ENCODE data around the gene PLCH2.

Gene PLCH2

GRCh38 chr1:2516124-2516523, 40.0 kb downstream of the PLCH2 start:
- no peak for DNase-seq

DNA sequence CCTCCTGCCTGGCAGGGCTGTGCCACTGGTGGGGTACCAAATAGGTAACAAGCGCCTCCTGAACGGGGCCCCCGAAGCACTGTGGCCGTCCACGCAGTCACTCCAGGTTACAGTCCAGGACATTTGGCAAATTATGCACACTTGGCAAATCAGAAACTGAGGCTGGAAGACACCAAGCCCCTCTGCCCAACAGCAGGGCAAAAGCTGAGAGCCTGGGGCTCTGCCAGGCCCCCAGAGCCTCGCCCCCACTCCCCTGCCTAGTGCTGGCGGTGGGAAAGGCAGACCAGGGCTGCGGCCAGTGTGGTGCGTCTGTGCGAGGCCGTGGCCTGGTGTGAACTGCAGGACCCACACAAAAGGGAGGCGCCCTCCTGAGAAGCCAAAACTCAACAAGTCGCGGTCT, 40.9 kb downstream of the PLCH2 start:
- DNase-seq, result no peak

DNA sequence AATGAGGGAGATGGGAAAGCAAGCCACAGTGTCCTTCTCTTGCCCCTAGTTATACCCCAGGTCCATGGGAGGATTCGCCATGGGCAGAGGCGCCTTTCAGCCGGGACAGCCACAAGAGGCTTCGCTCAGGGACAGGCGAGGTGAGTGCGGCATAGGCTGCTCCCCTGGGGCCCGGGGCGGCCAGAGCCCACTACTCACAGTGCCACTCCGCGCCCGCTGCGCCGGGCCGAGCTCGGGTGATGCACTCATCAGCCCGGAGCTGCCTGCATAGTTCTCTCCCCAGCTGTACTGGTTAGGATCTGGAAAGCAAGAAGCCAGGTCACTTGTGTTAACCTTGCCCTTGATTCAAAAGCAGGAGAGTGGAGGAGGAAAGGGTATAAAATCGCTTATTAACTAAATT, 41.9 kb downstream of the PLCH2 start:
- no peak for DNase-seq

GRCh38 chr1:2518528-2518927, 42.4 kb downstream of the PLCH2 start:
- no peak for DNase-seq

DNA sequence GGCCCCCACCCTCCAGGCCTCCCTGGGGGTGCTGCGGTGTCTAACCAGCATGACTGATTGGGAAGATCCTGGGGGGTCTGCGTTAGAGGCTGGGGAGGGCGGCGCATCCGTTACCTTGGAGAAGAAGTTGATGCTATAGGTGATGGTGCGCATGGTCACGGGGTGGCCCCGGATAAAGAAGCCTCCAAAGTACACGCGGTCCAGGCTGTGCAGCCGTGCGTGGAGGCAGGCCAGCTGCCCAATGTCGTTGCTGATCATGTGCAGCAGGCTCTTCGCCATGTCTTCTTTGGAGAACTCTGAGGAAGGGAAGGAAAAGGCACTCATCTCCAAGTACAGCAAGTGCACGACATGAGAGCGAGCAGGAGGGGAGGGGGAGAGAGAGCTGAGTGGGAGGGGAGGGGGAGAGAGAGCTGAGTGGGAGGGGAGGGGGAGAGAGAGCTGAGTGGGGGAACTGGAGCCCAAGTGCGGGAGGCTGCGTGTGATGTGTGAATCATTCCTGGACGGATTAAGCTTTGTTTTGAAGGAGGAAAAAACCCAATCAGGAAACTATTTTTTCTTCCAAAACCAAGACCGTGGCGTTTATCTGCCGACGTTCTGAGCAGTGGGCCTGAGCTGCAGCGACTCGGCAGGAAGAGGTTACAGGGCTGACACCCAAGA, 43.1 kb downstream of the PLCH2 start:
- no peak for DNase-seq

DNA sequence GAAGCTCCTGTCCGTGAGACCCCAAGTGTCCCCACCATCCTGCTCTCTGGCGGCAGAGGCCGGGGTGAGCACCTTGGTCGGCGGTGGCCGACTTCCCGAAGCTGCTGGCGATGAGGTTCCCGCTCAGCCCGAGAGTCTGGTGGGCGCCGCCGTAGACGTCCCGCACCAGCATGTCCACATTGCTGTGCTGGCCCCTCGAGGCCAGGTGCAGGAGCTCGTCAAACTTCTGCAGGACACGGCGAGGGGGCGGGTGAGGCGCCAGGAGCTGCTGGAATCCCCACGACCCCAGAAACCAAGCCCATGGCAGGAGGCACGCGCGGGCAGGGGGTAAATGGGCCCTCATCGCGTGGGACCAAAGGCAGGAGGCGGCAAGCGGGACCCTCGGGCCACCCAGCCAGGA, 43.6 kb downstream of the PLCH2 start:
- DNase-seq, result no peak

- no peak for DNase-seq
Observed at GRCh38 chr1:2520206-2520605, 44.1 kb downstream of the PLCH2 start.

GRCh38 chr1:2520806-2521205, 44.7 kb downstream of the PLCH2 start:
- DNase-seq, result no peak

DNA sequence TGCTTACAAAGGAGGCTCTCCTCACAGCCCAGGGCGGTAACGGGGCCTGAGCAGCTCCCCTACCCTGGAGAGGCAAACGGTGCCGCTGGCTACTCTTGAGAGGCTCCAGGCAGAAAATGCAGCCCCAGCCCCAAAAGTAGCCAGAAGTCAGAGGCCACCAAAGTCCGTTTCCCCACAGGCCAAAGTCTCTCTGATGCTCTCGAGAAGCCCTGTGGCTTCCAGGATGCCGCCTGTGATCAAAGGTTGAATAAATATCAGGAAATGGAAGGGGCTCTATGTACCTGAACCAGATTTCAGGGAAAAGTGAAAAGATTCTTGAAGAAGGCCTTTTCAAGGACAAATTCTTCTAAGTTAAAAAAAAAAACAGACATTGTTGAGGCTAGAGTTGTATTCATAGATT, 46.1 kb downstream of the PLCH2 start:
- DNase-seq, result no peak

GRCh38 chr1:2523191-2523890, 47.3 kb downstream of the PLCH2 start:
- DNase-seq, result no peak

GRCh38 chr1:2523891-2524609, 48.0 kb downstream of the PLCH2 start:
- DNase-seq, result no peak

DNA sequence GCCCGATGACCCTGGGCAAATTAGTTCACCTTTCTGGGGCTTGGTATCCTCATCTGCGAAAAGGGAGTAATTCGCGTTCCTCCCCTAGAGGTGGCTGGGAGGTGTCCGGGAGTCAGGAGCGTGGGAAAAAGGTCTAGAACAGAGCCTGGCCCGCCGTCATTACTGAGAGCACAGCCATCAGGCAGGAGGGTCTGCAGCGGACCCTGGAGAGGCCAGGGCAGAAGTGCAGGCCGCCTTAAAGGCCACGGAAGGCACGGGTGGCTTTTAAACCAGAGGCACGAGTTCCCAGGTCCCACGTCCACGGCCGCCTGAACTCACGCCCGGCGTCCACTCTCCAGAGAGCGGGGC, 49.5 kb downstream of the PLCH2 start:
- DNase-seq, result no peak

- peak; percentile 79 to 85 for DNase-seq
Observed at GRCh38 chr1:2525920-2526823, 50.1 kb downstream of the PLCH2 start, which contains the start of gene PANK4. TSS of gene PANK4 (minus strand) at chr1:2526596. CDS start at chr1:2526587, 9 bp downstream.

- peak; percentile 52 to 61 for DNase-seq
Observed at GRCh38 chr1:2526824-2527555, 50.9 kb downstream of the PLCH2 start.

GRCh38 chr1:2527556-2527860, 51.4 kb downstream of the PLCH2 start:
- DNase-seq, result no peak

DNA sequence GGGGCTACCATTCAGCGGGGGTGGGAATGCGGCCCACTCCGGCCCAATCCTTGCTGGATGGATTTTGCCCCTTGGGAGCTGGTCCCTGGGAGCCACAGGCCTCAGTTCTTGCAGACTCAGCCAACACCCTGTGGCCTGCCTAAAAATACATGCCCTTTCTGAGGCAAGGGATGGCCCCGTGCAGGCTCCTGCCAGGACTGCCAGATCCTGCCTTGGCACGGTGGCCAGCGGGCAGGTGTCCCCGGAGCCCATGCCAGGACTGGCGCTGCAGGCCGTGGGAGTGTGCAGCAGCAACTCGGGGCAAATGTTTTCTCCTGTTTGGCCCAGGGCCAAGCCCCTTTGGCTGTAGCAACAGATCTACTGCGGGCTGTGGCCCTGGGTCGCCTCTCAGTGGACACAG, 51.9 kb downstream of the PLCH2 start:
- DNase-seq, result no peak

DNA sequence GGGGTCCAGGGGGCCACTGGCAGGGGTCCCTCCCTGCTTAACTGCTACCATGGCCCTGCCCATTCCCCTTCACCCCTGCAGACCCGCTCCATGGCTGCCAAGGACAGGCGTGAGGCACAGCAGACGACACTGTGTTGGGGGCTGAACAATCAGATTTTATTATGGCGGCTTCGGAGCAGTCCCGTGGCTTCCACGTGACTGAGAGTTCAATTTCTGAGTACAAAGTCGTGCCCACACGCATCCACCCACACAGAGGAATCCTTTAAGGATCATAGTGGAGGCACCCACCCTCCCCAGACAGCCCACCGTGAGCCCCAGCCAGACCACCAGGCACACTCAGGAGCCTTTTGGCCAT, 52.5 kb downstream of the PLCH2 start:
- no peak for DNase-seq

GRCh38 chr1:2528966-2529783, 53.1 kb downstream of the PLCH2 start:
- DNase-seq, result no peak

DNA sequence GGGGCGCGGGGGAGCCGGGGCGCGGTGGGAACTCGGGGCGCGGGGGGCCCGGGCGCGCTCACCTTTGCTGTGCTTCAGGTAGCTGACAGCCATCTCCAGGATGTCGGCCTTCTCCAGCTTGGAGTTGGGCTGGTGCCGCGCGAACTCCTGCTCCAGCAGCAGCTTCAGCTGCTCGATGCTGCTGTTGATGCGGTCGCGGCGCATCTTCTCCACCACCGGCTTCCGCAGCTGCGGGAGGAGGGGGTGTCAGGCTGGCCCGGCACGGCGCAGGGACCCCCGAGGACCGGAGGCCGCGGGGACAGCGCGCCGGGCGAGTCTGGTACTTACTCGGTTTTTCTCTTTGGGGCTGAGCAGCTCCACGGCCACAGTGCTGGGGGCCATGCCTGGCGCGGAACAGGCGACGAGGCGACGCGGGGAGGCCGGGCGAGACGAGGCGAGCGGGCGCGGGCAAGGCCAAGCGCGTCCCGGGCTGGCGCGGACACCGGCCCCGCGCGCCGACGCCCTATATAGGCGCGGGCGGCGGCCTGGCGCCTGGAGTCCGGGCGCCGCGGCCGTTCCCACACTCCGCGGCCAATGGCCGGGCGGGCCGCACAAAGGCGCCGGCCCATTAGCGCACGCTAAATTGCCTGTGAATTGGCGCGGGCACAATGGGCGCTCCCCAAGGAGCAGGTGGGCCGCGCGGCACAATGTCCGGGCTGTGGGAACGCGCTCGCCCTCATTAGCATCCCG, 53.9 kb downstream of the PLCH2 start, which contains the start of gene HES5:
Gene HES5 (minus strand): TSS at position 480 of the 729 bp plus-strand sequence. CDS start 99 bp downstream, at position 381.
- DNase-seq, result no peak

GRCh38 chr1:2530513-2531361, 54.6 kb downstream of the PLCH2 start:
- DNase-seq, result no peak
